Measurements from ENCODE around the gene CACNG7. TPM values are rescaled to one million over a fixed set of nuclear protein-coding genes. Genes with fewer than 3 reads are reported as not detected.
A peak's percentile ranks its signal among the peaks of the same experiment; 100 is the strongest.

CACNG7 gene
- total RNA-seq, 2 experiments from 2014 or later: not detected

DNA sequence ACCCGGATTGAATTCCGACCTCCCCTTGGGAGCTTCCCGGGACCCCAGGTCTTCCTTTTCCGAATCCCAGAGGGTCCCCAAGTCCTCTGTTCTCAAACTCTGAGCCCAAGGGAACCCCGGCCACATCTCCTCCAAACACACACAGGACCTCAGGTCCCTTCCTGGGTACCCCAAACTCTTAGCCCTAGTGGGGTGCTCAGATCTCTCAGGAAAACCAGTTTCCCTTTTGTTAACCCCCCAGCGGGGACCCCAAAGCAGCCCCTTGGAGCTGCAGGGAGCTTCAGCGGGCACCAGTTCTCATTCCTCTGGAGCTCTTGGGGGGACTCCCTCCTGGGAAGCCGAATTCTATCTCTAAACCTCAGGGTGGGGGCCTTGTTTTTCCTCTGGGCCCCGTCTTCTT lies 83.1 kb downstream of the CACNG7 start:
- Histone ChIP-seq H3K4me2 (ENCODE audit: low read length) (peak overlapping the region; percentile 66), H3K4me3 (ENCODE audit: low read depth, low read length, poor library complexity, severe bottlenecking) (peak overlapping the region; percentile 63), H3K79me2 (ENCODE audit: insufficient read depth, low read depth, low read length) (no peaks in the 10 kb centered on the region), H3K27ac (ENCODE audit: low read depth, low read length, poor library complexity, severe bottlenecking) (no peak overlapping the region), H2AFZ (ENCODE audit: low read length) (peak overlapping the region; percentile 19; the same call in 1 of the 2 replicates), H4K20me1 (ENCODE audit: insufficient read depth, low read length) (no peaks in the 10 kb centered on the region), H3K4me1 (ENCODE audit: insufficient read depth, low read length, poor library complexity, severe bottlenecking) (peaks cover 16% of the 10 kb centered on the region), H3K9me3 (ENCODE audit: low read length) (no peaks in the 10 kb centered on the region), H3K36me3 (ENCODE audit: insufficient read depth, low read length) (no peaks in the 10 kb centered on the region), H3K9me2 (ENCODE audit: insufficient read depth, low read length) (no peaks in the 10 kb centered on the region)
- intact Hi-C loops (cut with micrococcal nuclease; ENCODE audit: unreplicated experiment): no loop called here
- TF ChIP-seq EZH2phosphoT487 (IDR thresholded peaks at IDR 0.05; ENCODE audit: borderline replicate concordance, low read depth, low read length): no peak
- TF ChIP-seq, protein P1, sequence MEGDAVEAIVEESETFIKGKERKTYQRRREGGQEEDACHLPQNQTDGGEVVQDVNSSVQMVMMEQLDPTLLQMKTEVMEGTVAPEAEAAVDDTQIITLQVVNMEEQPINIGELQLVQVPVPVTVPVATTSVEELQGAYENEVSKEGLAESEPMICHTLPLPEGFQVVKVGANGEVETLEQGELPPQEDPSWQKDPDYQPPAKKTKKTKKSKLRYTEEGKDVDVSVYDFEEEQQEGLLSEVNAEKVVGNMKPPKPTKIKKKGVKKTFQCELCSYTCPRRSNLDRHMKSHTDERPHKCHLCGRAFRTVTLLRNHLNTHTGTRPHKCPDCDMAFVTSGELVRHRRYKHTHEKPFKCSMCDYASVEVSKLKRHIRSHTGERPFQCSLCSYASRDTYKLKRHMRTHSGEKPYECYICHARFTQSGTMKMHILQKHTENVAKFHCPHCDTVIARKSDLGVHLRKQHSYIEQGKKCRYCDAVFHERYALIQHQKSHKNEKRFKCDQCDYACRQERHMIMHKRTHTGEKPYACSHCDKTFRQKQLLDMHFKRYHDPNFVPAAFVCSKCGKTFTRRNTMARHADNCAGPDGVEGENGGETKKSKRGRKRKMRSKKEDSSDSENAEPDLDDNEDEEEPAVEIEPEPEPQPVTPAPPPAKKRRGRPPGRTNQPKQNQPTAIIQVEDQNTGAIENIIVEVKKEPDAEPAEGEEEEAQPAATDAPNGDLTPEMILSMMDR (conservative IDR thresholded peaks at IDR 0.05; ENCODE audit: low read length): no peak
- DNase-seq (ENCODE audit: low spot score): no peak
- ChIA-PET CTCF (ENCODE audit: unreplicated experiment) (no interaction called here), POLR2A (no interaction called here)
- BruUV-seq (replicated peaks): no TSS peak

DNA sequence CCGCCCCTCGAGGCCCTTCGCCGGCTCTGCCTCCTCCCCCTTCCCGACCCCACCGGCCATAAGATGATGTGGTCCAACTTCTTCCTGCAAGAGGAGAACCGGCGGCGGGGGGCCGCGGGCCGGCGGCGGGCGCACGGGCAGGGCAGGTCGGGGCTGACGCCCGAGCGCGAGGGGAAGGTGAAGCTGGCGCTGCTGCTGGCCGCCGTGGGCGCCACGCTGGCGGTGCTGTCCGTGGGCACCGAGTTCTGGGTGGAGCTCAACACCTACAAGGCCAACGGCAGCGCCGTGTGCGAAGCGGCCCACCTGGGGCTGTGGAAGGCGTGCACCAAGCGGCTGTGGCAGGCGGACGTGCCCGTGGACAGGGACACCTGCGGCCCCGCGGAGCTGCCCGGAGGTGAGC lies 83.7 kb downstream of the CACNG7 start:
- no peak for TF ChIP-seq EZH2phosphoT487 (IDR thresholded peaks at IDR 0.05; ENCODE audit: borderline replicate concordance, low read depth, low read length)
- TF ChIP-seq, protein P1 (conservative IDR thresholded peaks at IDR 0.05; ENCODE audit: low read length): no peak
- no peaks in the 10 kb centered on the region for H3K79me2 ChIP-seq (ENCODE audit: insufficient read depth, low read depth, low read length)
- ChIA-PET CTCF (ENCODE audit: unreplicated experiment) (no interaction called here), POLR2A (no interaction called here)
- no peak overlapping the region for H3K27ac ChIP-seq (ENCODE audit: low read depth, low read length, poor library complexity, severe bottlenecking)
- peaks cover 16% of the 10 kb centered on the region for H3K4me1 ChIP-seq (ENCODE audit: insufficient read depth, low read length, poor library complexity, severe bottlenecking)
- no peak for DNase-seq (ENCODE audit: low spot score)
- H3K36me3 ChIP-seq (ENCODE audit: insufficient read depth, low read length): no peaks in the 10 kb centered on the region
- no peak overlapping the region for H3K4me3 ChIP-seq (ENCODE audit: low read depth, low read length, poor library complexity, severe bottlenecking)
- no peak overlapping the region for H2AFZ ChIP-seq (ENCODE audit: low read length)
- H4K20me1 ChIP-seq (ENCODE audit: insufficient read depth, low read length): no peaks in the 10 kb centered on the region
- H3K9me2 ChIP-seq (ENCODE audit: insufficient read depth, low read length): no peaks in the 10 kb centered on the region
- BruUV-seq (replicated peaks): no TSS peak
- no peak overlapping the region for H3K4me2 ChIP-seq (ENCODE audit: low read length)
- no peaks in the 10 kb centered on the region for H3K9me3 ChIP-seq (ENCODE audit: low read length)
- intact Hi-C loops (cut with micrococcal nuclease; ENCODE audit: unreplicated experiment): no loop called here

DNA sequence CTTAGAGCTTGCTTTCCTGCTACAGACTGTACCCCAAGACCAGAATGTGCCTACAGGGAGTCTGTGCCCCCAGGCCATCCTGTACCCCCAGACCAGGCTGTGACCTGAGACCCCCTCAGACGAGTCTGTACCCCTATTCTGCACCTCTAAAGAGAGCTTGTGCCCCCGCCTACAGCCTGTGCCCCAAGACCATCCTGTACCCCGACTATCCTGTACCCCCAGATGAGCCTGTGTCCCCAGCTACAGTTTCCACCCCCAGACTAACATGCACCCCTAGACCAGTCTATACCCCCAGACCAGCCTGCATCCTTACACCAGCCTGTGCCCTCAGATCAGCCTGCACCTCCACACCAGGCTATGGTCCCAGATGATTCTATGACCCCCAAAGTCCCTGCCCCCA lies 84.4 kb downstream of the CACNG7 start:
- no TSS peak for BruUV-seq (replicated peaks)
- POLR2A ChIA-PET: no interaction called here
- Histone ChIP-seq H4K20me1 (ENCODE audit: insufficient read depth, low read length) (no peaks in the 10 kb centered on the region), H3K9me3 (ENCODE audit: low read length) (no peaks in the 10 kb centered on the region), H2AFZ (ENCODE audit: low read length) (no peak overlapping the region), H3K4me3 (ENCODE audit: low read depth, low read length, poor library complexity, severe bottlenecking) (no peak overlapping the region), H3K36me3 (ENCODE audit: insufficient read depth, low read length) (no peaks in the 10 kb centered on the region), H3K4me1 (ENCODE audit: insufficient read depth, low read length, poor library complexity, severe bottlenecking) (peaks cover 16% of the 10 kb centered on the region), H3K4me2 (ENCODE audit: low read length) (no peak overlapping the region), H3K27ac (ENCODE audit: low read depth, low read length, poor library complexity, severe bottlenecking) (no peak overlapping the region), H3K9me2 (ENCODE audit: insufficient read depth, low read length) (no peaks in the 10 kb centered on the region), H3K79me2 (ENCODE audit: insufficient read depth, low read depth, low read length) (no peaks in the 10 kb centered on the region)
- no peak for TF ChIP-seq EZH2phosphoT487 (IDR thresholded peaks at IDR 0.05; ENCODE audit: borderline replicate concordance, low read depth, low read length)
- TF ChIP-seq, protein P1 (conservative IDR thresholded peaks at IDR 0.05; ENCODE audit: low read length): no peak
- intact Hi-C loops (cut with micrococcal nuclease; ENCODE audit: unreplicated experiment): no loop called here
- no peak for DNase-seq (ENCODE audit: low spot score)
- CTCF ChIA-PET (ENCODE audit: unreplicated experiment): no interaction called here

Other genes with a start within 250 kb of the CACNG7 start
- not detected in 2 replicates for gene NLRP12, start 85.0 kb upstream of the CACNG7 start, total RNA-seq (2014; rRNA removed; shearing (Covaris generic))
- not detected in 2 replicates for gene NLRP12, start 85.0 kb upstream of the CACNG7 start, total RNA-seq (2022)
- 0.98 and 3.2 TPM in 2 replicates for gene MYADM, start 41.4 kb upstream of the CACNG7 start, total RNA-seq (2014; rRNA removed; shearing (Covaris generic))
- 0.55 and 0.82 TPM in 2 replicates for gene MYADM, start 41.4 kb upstream of the CACNG7 start, total RNA-seq (2022)
- gene PRKCG, start 27.1 kb upstream of the CACNG7 start, total RNA-seq (2014; rRNA removed; shearing (Covaris generic)): not detected in 2 replicates
- not detected in 2 replicates for gene PRKCG, start 27.1 kb upstream of the CACNG7 start, total RNA-seq (2022)
- gene CACNG8, start 53.7 kb downstream of the CACNG7 start, total RNA-seq (2014; rRNA removed; shearing (Covaris generic)): not detected in 2 replicates
- gene CACNG8, start 53.7 kb downstream of the CACNG7 start, total RNA-seq (2022): not detected in 2 replicates
- gene CACNG6, start 82.4 kb downstream of the CACNG7 start, total RNA-seq (2014; rRNA removed; shearing (Covaris generic)): 4.9 and 5.9 TPM in 2 replicates
- gene CACNG6, start 82.4 kb downstream of the CACNG7 start, total RNA-seq (2022): 1.2 and 1.8 TPM in 2 replicates
- not detected in 2 replicates for gene VSTM1, start 154.6 kb downstream of the CACNG7 start, total RNA-seq (2014; rRNA removed; shearing (Covaris generic))
- gene VSTM1, start 154.6 kb downstream of the CACNG7 start, total RNA-seq (2022): not detected in 2 replicates
- not detected in 2 replicates for gene TARM1, start 172.1 kb downstream of the CACNG7 start, total RNA-seq (2014; rRNA removed; shearing (Covaris generic))
- not detected in 2 replicates for gene TARM1, start 172.1 kb downstream of the CACNG7 start, total RNA-seq (2022)
- 0.15 and 0.32 TPM in 2 replicates for gene OSCAR, start 191.5 kb downstream of the CACNG7 start, total RNA-seq (2014; rRNA removed; shearing (Covaris generic))
- 0.39 TPM in 1 of 2 replicates, not detected in the other for gene OSCAR, start 191.5 kb downstream of the CACNG7 start, total RNA-seq (2022)
- 32.0 and 92.4 TPM in 2 replicates for gene NDUFA3, start 193.6 kb downstream of the CACNG7 start, total RNA-seq (2014; rRNA removed; shearing (Covaris generic))
- gene NDUFA3, start 193.6 kb downstream of the CACNG7 start, total RNA-seq (2022): 86.3 and 98.2 TPM in 2 replicates
- gene TFPT, start 206.4 kb downstream of the CACNG7 start, total RNA-seq (2014; rRNA removed; shearing (Covaris generic)): 17.2 and 30.1 TPM in 2 replicates
- gene TFPT, start 206.4 kb downstream of the CACNG7 start, total RNA-seq (2022): 17.4 and 20.2 TPM in 2 replicates
- gene PRPF31, start 206.5 kb downstream of the CACNG7 start, total RNA-seq (2014; rRNA removed; shearing (Covaris generic)): 50.9 and 53.0 TPM in 2 replicates
- gene PRPF31, start 206.5 kb downstream of the CACNG7 start, total RNA-seq (2022): 47.3 and 47.8 TPM in 2 replicates
- 15.2 and 18.4 TPM in 2 replicates for gene CNOT3, start 228.5 kb downstream of the CACNG7 start, total RNA-seq (2014; rRNA removed; shearing (Covaris generic))
- 54.8 and 65.1 TPM in 2 replicates for gene CNOT3, start 228.5 kb downstream of the CACNG7 start, total RNA-seq (2022)

Data from OCI-LY7 (cell line).